BLaER1 treated with 17β-estradiol and CSF1 and Interleukin-3, amounts not matched to agents 10 nM and 100 nM (cell line): ENCODE data around the gene PRR5L.
A peak's percentile ranks its signal among the peaks of the same experiment; 100 is the strongest.

Source experiments
- H3K27ac ChIP-seq, 11 experiments: shearing (Covaris generic); formaldehyde crosslinking; 2 replicates each; pipeline ENCODE4 v1.8.1; 2022
- H3K27me3 ChIP-seq, 11 experiments: shearing (Covaris generic); formaldehyde crosslinking; 2 replicates each; pipeline ENCODE4 v1.8.1; 2022
- H3K36me3 ChIP-seq, 11 experiments: shearing (Covaris generic); formaldehyde crosslinking; 2 replicates each; pipeline ENCODE4 v1.8.1; 2022
- H3K4me1 ChIP-seq, 10 experiments: shearing (Covaris generic); formaldehyde crosslinking; 2 replicates each; pipeline ENCODE4 v1.8.1; 2022
- H3K4me2 ChIP-seq, 11 experiments: shearing (Covaris generic); formaldehyde crosslinking; 2 replicates each; pipeline ENCODE4 v1.8.1; 2022
- H3K4me3 ChIP-seq, 10 experiments: shearing (Covaris generic); formaldehyde crosslinking; 2 replicates each; pipeline ENCODE4 v1.8.1; 2022
- H3K9ac ChIP-seq, 11 experiments: shearing (Covaris generic); formaldehyde crosslinking; 2 replicates each; pipeline ENCODE4 v1.8.1; 2022
- H3K9me3 ChIP-seq, 11 experiments: shearing (Covaris generic); formaldehyde crosslinking; replicated peaks in 1 of 11; 2 replicates each; pipeline ENCODE4 v1.8.1; 2022
- H4K20me1 ChIP-seq, 11 experiments: shearing (Covaris generic); formaldehyde crosslinking; 2 replicates each; pipeline ENCODE4 v1.8.1; 2022
- Cebpa-rat ChIP-seq, 11 experiments: shearing (Covaris generic); IDR thresholded peaks; 2 replicates each; pipeline ENCODE4 v1.8.1; 2022

PRR5L gene

DNA sequence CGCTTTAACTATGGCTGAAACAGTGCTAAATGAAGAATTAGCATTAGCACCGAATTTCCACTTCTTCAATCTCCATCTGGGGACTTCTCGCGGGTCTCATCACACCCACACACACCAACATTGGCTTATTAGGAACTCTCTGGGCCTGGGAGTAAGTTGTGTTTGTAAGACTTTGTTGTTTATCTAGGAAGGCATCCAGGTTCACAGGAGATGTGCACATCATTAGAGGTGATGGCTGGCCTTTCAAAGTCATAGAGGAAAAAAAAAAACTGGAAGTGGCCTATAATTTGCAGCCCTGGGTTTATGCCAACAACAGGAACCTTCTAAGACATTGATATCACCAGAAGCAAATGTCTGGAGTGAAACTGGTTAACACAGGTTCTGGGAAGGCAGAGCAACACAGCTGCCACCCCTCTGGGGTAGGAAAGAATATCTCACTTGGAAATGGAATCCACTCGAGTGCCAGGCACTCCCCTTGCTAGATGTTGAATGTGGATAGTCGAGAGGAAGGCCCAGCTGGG, 129.5 kb downstream of the PRR5L start:
- peaks cover 22 to 73% (median 31%) of the 10 kb centered on the region in 10 experiments for H3K4me1 ChIP-seq
- peak overlapping the region in 2 of 11 experiments; percentile 28 to 43; a peak in 1 of 22 replicates for H3K27ac ChIP-seq

DNA sequence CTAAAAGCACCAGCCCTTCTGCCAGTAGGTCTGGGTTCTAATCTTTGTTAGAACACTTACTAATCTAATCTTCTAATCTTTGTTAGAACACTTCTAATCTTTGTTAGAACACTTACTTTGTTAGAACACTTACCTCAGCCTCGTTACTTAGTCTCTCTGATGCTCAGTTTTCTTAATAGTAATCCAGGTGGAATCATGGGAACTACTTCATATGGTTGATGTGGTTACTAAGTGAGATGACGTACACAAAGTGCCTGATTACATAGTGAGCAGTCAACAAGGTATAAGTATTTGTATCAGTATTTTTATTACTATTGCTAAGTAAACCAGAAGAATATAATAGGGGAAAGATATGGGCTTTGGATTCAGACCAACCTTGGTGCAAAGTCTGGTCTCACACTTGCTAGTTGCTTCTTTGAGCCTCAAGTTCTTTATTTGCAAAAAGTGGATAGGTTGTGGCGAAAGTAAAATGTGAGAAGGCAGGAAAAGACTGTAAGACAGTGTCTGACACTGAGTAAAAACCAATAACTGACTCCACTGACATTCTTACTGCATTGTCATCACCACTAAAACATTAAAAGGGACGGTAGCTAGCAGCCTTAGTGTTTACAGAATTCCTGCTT, 130.2 kb downstream of the PRR5L start:
- peaks cover 0 to 75% (median 35%) of the 10 kb centered on the region in 11 experiments; a peak in 16 of 22 replicates for H3K36me3 ChIP-seq
- no peaks in the 10 kb centered on the region for H4K20me1 ChIP-seq
- H3K9me3 ChIP-seq: no peaks in the 10 kb centered on the region
- no peak overlapping the region for H3K9ac ChIP-seq
- H3K27ac ChIP-seq: peak overlapping the region in 2 of 11 experiments; percentile 28 to 43; a peak in 1 of 22 replicates
- H3K4me1 ChIP-seq: peaks cover 15 to 66% (median 24%) of the 10 kb centered on the region in 10 experiments
- no peaks in the 10 kb centered on the region for H3K27me3 ChIP-seq
- H3K4me3 ChIP-seq: no peak overlapping the region
- TF ChIP-seq Cebpa-rat (IDR thresholded peaks at IDR 0.05): no peak
- peak overlapping the region in 3 of 11 experiments; percentile 66 to 89 (median 80); a peak in 6 of 22 replicates for H3K4me2 ChIP-seq

More for the DNA sequence above, 129.5 kb downstream of the PRR5L start:
- no peak for TF ChIP-seq Cebpa-rat (IDR thresholded peaks at IDR 0.05)
- Histone ChIP-seq H3K36me3 (peaks cover 0 to 75% (median 35%) of the 10 kb centered on the region in 11 experiments; a peak in 16 of 22 replicates), H3K9me3 (no peaks in the 10 kb centered on the region), H4K20me1 (no peaks in the 10 kb centered on the region), H3K9ac (no peak overlapping the region), H3K4me3 (no peak overlapping the region), H3K4me2 (peak overlapping the region in 3 of 11 experiments; percentile 66 to 89 (median 80); a peak in 6 of 22 replicates), H3K27me3 (no peaks in the 10 kb centered on the region)

DNA sequence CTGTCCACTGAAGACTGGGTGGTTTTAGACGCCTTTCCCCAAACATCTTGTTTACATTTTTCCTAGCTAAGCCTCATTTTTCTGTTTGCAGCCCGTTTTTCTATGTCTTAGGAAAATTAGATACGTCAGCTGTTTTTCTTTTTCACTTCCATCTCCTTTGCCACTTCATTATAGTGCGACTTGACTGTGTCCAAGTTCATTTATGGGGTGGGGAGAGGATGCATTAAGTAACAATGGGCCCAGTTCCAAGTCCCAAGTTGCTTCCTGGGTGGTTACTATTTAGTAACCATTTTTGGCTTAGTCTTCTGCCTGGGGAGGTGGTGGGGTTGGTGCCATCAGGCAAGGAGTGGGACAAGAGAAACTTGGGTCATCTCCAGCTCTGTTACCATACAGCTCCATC, 131.0 kb downstream of the PRR5L start:
- H3K4me2 ChIP-seq: peak overlapping the region in 4 of 11 experiments; percentile 32 to 89 (median 73); a peak in 7 of 22 replicates
- H3K36me3 ChIP-seq: peaks cover 0 to 81% (median 43%) of the 10 kb centered on the region in 11 experiments; a peak in 16 of 22 replicates

DNA sequence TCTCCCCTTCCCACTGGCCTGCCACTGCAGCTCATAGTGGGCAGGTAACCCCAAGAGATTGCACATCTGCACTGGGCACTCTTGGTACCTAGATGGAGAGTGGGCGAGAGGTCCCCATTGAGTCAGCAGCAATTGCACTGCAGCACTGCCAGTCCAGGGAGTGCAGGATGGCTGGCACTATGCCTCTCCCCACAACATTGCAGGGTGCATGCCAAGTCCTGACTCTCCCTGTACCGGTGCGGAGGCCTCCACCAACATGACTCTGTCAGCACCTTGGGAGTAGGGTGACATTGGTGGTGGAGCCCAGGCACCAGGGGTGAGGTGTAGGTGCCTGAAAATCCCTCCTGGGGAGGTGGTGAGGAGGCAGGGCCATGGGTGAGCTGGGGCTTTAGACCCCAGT, 131.8 kb downstream of the PRR5L start:
- Histone ChIP-seq H3K9ac (no peak overlapping the region), H3K4me3 (no peak overlapping the region), H4K20me1 (no peaks in the 10 kb centered on the region), H3K4me2 (peak overlapping the region in 3 of 11 experiments; percentile 66 to 89 (median 80); a peak in 6 of 22 replicates), H3K9me3 (no peaks in the 10 kb centered on the region), H3K27ac (no peak overlapping the region), H3K36me3 (peaks cover 3 to 87% (median 49%) of the 10 kb centered on the region in 11 experiments; a peak in 17 of 22 replicates), H3K4me1 (peaks cover 4 to 63% (median 9%) of the 10 kb centered on the region in 10 experiments; a peak in 18 of 20 replicates), H3K27me3 (no peaks in the 10 kb centered on the region)
- no peak for TF ChIP-seq Cebpa-rat (IDR thresholded peaks at IDR 0.05)

More for the DNA sequence above, 131.0 kb downstream of the PRR5L start:
- Histone ChIP-seq H3K9ac (no peak overlapping the region), H3K4me1 (peaks cover 12 to 66% (median 17%) of the 10 kb centered on the region in 10 experiments), H3K27me3 (no peaks in the 10 kb centered on the region), H3K9me3 (no peaks in the 10 kb centered on the region), H4K20me1 (no peaks in the 10 kb centered on the region), H3K4me3 (no peak overlapping the region), H3K27ac (no peak overlapping the region; a peak in 1 of 22 replicates)
- TF ChIP-seq Cebpa-rat (IDR thresholded peaks at IDR 0.05): no peak

DNA sequence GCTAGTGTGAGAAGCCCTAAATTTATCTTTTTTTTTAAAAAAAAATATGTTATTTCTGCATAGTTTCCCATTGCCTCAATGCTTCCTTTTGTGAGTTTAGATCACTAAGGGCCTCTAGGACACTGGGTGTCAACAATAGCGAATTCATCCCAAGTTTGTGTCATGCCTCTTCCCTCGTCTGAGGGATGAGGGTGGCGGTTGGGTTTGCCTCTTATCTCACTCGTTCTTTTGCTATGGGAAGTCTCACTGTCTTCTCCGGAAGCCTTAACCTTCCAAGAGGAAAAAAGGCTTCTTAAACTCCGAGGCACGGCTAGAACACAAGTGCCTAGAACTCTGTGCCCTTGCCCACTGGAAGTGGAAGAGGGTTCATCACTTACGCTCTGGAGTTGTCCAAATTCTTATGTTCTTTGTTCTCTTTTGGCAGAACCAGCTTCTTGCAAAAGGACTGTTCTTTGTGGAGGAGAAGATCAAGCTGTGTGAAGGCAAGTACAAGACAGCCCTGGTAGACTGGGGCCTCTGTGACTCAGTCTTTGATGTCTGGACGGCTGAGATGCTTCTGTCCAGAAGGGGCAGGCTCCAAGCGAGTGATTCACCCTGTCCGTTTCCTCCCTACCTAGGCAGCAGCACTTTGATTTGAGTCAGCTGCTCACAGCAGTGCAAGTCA, 135.5 kb downstream of the PRR5L start:
- Histone ChIP-seq H3K4me2 (peak overlapping the region in 3 of 11 experiments; percentile 29 to 54 (median 44); a peak in 5 of 22 replicates), H3K4me3 (no peak overlapping the region), H3K9ac (no peak overlapping the region), H4K20me1 (no peaks in the 10 kb centered on the region), H3K27me3 (no peaks in the 10 kb centered on the region), H3K4me1 (peaks cover 0 to 38% (median 2%) of the 10 kb centered on the region in 10 experiments; a peak in 8 of 20 replicates), H3K36me3 (peaks cover 6 to 91% (median 70%) of the 10 kb centered on the region in 11 experiments; a peak in 19 of 22 replicates), H3K9me3 (no peaks in the 10 kb centered on the region), H3K27ac (no peak overlapping the region)
- TF ChIP-seq Cebpa-rat (IDR thresholded peaks at IDR 0.05): no peak

DNA sequence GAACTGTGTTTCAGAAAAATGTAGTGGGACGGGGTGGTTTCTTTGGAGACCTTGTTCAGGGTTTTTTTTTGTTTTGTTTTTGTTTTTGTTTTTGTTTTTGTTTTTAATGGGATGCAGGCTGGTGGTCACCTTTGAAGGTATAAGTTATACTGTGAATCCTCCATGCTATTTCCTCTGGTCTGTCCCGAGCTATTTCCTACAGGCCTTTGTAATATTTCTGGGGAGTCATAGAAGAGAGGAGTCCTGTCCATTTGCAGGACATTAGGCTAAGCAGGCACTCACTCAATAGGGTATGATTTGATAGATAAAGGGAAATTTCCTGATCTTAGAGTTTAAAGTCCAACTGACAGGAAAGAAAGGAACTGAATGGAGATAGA, 136.0 kb downstream of the PRR5L start:
- no peak overlapping the region for H3K27ac ChIP-seq
- H3K9me3 ChIP-seq: no peaks in the 10 kb centered on the region
- no peak for TF ChIP-seq Cebpa-rat (IDR thresholded peaks at IDR 0.05)
- H3K9ac ChIP-seq: no peak overlapping the region
- no peaks in the 10 kb centered on the region for H4K20me1 ChIP-seq
- peak overlapping the region in 3 of 11 experiments; percentile 29 to 54 (median 44); a peak in 3 of 22 replicates for H3K4me2 ChIP-seq
- no peaks in the 10 kb centered on the region for H3K27me3 ChIP-seq
- peaks cover 0 to 33% (median 2%) of the 10 kb centered on the region in 10 experiments; a peak in 8 of 20 replicates for H3K4me1 ChIP-seq
- H3K36me3 ChIP-seq: peaks cover 6 to 91% (median 69%) of the 10 kb centered on the region in 11 experiments; a peak in 19 of 22 replicates
- no peak overlapping the region for H3K4me3 ChIP-seq

DNA sequence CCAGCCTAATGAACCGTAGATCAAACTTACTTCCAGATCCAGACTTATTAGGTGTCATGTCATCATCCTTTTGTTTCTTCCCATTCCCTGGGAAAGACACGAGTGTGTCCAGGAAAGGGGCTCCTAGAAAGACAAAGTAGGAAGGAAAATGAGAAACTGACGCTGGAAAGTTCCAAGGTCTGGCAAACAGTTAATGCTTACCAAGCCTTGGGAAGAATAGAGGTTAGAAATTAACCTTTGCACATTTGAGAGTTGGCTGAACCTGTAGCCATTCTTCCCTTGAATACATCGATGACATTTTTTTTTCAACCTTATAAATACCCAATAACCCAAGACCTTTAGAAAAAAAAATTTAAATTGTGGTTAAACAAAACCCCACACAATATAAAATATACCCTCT, 136.7 kb downstream of the PRR5L start:
- no peak for TF ChIP-seq Cebpa-rat (IDR thresholded peaks at IDR 0.05)
- Histone ChIP-seq H3K9ac (no peak overlapping the region), H3K36me3 (peaks cover 6 to 91% (median 70%) of the 10 kb centered on the region in 11 experiments; a peak in 20 of 22 replicates), H3K4me2 (no peak overlapping the region), H3K4me3 (no peak overlapping the region), H3K9me3 (no peaks in the 10 kb centered on the region), H4K20me1 (no peaks in the 10 kb centered on the region), H3K4me1 (peaks cover 0 to 26% (median 2%) of the 10 kb centered on the region in 10 experiments; a peak in 7 of 20 replicates), H3K27me3 (no peaks in the 10 kb centered on the region), H3K27ac (no peak overlapping the region)

DNA sequence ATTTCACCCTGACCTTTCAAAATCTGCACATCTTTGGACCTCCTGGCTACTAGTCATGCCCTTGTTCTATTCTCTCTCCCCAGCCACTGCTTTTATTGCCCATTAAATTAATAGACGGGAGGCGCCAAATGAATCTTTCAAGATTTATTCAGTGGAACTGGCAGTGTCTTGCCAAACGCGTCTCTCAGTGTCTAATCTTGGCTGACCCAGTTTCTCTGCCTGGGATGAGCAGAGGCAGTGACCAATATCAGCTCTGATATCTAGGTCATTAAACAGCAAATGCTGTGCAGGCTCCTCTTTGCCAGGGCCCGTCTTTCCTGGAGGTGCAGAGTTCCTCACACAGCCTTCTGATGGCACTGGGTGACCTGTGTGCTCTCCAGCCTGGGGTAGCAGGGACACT, 140.0 kb downstream of the PRR5L start:
- Histone ChIP-seq H3K9me3 (peaks cover 0 to 30% (median 15%) of the 10 kb centered on the region in 11 experiments; a peak in 18 of 22 replicates), H3K4me1 (peaks cover 0 to 21% (median 3%) of the 10 kb centered on the region in 10 experiments; a peak in 9 of 20 replicates), H3K4me2 (no peak overlapping the region), H3K4me3 (no peak overlapping the region), H3K36me3 (peaks cover 23 to 99% (median 91%) of the 10 kb centered on the region in 11 experiments; a peak in 21 of 22 replicates), H3K27me3 (no peaks in the 10 kb centered on the region), H3K9ac (no peak overlapping the region), H3K27ac (no peak overlapping the region), H4K20me1 (no peaks in the 10 kb centered on the region)
- no peak for TF ChIP-seq Cebpa-rat (IDR thresholded peaks at IDR 0.05)

DNA sequence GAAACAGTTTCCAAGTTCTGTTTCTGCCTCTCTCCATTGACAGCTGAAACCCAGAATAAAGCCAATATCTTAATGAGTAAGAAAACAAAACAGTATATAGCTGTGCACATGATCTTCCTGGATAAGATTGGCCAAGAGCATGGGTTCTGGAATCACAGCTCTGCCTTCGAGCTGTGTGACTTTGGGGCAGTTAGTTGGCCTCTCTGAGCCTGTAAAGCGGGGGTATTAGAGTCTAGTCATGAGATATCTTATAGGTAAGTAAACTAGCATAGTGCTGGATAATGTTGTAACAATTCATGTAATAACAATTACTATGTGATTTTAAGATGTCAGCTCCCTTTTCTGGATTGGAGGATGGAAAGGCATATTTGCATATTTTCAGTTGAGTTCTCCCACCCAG, 140.5 kb downstream of the PRR5L start:
- Histone ChIP-seq H3K36me3 (peaks cover 28 to 100% (median 93%) of the 10 kb centered on the region in 11 experiments; a peak in 21 of 22 replicates), H3K4me1 (peaks cover 4 to 17% (median 6%) of the 10 kb centered on the region in 10 experiments; a peak in 16 of 20 replicates), H3K9me3 (peaks cover 0 to 35% (median 20%) of the 10 kb centered on the region in 11 experiments; a peak in 18 of 22 replicates), H3K9ac (no peak overlapping the region), H3K4me3 (no peak overlapping the region), H3K4me2 (no peak overlapping the region), H3K27ac (no peak overlapping the region), H3K27me3 (no peaks in the 10 kb centered on the region), H4K20me1 (no peaks in the 10 kb centered on the region)
- no peak for TF ChIP-seq Cebpa-rat (IDR thresholded peaks at IDR 0.05)
